HG03432 (cell line): ENCODE data around the gene WRNIP1.
"Not testable (repeated sequence)": the region's sequence is repeated elsewhere in the genome, so short reads cannot be mapped to it uniquely, and the experiment has no call there.

ENCODE experiments used
- ATAC-seq: cut with Tn5 transposase; IDR thresholded peaks from one replicate; pipeline ENCODE4 v1.9.1; 2021; ENCODE audit warnings: mild to moderate bottlenecking, moderate library complexity; ENCODE audit not compliant: unreplicated experiment

Gene WRNIP1

GRCh38 chr6:2782825-2783187, 17.6 kb downstream of the WRNIP1 start:
- no peak for ATAC-seq

GRCh38 chr6:2783188-2783963, 18.2 kb downstream of the WRNIP1 start:
- ATAC-seq = no peak

- ATAC-seq = no peak
Observed at GRCh38 chr6:2784061-2784460, 18.9 kb downstream of the WRNIP1 start.

DNA sequence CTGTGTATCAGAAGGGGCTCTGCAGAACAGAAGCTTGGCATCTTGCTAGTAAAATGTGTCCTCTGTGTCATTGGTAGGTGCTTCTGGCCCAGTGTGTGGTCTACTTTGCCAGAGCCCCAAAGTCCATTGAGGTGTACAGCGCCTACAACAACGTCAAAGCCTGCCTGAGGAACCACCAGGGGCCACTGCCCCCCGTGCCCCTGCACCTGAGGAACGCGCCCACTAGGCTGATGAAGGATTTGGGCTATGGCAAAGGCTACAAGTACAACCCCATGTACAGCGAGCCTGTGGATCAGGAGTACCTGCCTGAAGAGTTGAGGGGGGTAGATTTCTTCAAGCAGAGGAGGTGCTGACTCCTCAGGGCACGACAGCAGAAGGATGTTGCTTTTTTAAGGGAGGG, 19.7 kb downstream of the WRNIP1 start:
- ATAC-seq = no peak

- ATAC-seq = no peak
Observed at GRCh38 chr6:2786269-2786668, 21.1 kb downstream of the WRNIP1 start.

GRCh38 chr6:2790588-2791449, 25.6 kb downstream of the WRNIP1 start:
- peak; percentile 70 for ATAC-seq

GRCh38 chr6:2791450-2791974, 26.3 kb downstream of the WRNIP1 start:
- ATAC-seq = no peak

DNA sequence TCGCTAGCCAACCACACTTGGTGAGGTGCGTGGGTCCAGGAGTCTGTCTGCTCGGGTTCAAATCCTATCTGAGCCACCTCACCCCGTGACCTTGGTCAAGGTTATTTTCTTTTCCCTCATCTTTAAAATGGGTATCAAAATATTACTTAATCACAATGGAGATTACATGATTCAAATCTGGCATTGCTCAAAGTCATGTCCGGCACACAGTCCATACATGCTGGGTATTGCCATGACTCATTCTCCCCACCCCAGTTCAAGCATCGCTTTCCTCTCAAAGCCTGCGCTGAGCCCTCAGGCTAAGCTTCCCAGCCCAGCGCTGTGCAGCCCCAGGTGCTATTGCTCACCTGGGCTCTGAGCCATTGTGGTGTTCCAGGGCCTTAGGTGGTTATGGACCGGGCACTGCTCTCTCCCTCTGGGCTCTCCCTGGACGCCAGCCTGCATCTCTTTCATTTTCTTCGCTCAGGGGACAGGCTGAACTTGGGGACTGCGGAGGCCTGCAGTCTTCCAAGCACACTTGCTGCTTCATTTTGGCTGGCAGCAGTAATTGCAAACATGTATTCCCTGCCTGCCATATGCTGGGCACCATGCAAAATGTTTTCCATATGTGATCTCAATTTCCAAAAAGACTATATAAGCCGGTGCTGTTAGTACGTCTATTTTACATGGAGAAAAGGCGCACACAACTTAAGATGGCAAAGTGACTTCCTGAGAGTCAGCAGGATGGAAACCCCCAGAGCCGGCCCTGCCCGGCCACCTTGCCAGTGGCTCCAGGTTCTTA, 27.3 kb downstream of the WRNIP1 start:
- ATAC-seq = no peak

GRCh38 chr6:2793534-2794151, 28.4 kb downstream of the WRNIP1 start:
- no peak for ATAC-seq

GRCh38 chr6:2794171-2794730, 29.1 kb downstream of the WRNIP1 start:
- no peak for ATAC-seq

DNA sequence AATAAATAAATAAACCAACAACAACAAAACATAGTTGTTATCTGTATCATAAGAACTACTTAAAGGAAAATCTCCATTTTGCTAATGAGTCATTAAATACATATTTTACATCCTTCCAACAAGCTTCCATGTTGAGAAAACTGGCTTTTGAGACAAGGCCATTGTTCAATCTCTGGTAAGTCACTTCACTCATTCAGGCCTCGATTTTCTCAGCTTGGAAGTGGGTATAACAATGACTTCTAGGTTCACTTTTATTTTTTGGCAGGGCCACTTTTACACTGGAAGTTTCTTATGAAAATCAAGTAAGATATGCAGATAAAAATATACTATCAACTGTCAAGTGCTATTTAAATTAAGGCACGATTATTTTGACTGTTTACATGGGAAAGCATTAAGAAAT, 30.0 kb downstream of the WRNIP1 start:
- no peak for ATAC-seq

DNA sequence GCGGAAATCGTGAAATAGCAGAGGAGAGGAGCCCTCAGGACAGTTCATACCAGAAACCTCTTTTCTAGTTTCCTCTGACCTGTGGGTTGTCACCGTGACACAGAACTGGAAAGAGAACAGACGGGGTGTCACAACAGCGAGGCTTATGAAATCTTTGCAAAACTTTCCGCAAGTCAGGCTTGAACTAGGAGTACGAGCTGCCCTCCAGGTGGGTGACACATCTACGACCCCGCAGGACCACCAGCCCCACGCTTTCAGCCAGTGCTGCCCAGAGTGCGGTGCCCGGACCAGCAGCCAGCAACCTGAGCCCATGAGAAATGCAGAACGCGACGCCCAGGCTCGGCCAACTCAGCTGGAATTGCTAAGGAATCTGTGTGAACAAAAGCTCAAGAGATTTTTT, 30.8 kb downstream of the WRNIP1 start:
- ATAC-seq = no peak

- ATAC-seq = no peak
Observed at GRCh38 chr6:2796861-2797260, 31.7 kb downstream of the WRNIP1 start.

GRCh38 chr6:2797564-2798031, 32.4 kb downstream of the WRNIP1 start:
- ATAC-seq = no peak

- ATAC-seq = no peak
Observed at GRCh38 chr6:2798586-2799134, 33.5 kb downstream of the WRNIP1 start.

GRCh38 chr6:2799936-2800527, 34.8 kb downstream of the WRNIP1 start:
- ATAC-seq = no peak

DNA sequence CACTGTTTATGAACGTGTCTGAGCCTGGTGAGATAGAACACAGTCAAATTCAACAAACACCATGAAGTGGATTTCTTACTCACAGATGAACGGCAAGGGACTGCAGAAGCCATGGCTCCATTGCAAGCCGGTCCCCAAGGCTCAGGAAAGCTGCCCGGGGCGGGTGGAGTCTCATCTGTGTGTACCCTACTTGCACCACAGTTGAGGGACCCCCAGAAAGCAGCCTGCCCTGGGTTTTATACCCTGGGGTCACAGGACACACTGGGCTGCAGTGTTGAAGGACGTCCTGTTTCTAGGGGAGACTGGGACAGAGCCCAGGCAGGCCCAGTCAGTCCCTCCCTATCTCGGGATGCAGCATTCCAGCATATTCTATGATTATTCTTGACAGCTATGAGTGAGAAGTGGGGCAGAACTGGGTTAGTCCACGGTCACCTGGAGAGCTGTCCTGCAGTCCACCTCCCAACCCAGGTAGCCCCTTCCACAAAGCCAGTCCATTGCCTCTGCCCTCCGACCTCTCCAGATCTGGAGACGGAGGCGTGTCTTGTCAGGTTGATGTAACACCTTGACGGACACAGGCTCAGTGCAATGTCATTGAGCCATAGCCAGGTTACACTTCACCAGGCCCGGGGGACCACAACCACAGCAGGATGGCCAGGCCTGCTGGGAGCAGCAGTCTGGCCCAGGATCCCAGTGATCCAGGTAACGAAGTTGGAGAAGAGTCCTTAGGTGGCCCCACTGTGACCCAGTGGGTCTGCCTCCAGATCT, 35.5 kb downstream of the WRNIP1 start:
- ATAC-seq = no peak

DNA sequence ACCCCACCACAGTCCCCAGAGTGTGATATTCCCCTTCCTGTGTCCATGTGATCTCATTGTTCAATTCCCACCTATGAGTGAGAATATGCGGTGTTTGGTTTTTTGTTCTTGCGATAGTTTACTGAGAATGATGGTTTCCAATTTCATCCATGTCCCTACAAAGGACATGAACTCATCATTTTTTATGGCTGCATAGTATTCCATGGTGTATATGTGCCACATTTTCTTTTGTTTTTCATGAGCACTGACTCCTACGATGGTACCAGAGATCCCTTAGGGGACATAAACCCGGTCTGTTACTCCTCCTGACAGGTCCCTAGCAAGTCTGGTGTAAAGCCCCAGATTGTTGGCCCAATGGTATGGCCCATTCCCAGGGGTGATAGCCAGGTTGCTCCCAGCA, 36.5 kb downstream of the WRNIP1 start:
- ATAC-seq = not testable (repeated sequence)

DNA sequence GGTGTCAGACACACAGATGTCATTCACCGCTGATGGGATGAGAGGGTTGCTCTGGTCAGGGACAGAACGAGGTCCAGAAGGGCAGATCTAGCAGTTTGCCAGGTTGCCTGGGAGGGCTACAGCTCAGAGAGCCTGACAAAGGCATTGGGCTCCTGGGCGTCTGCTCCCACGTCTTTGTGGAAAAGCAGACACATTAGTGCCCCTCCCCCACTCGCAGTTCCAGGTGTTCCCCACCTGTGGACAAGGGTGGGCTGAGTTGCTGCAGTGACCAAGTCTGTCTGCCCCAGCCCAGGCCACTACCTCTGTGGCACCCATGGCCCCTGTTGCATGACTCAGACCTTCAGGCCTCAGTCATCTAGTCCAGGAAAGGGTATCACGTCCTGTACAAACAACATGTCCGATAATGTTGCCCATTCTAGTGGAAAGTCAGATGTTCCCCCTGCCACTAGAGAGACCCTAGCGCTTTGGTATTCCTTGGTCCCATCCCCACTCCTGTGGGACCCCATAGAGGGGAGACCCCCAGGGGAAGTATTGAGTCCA, 37.4 kb downstream of the WRNIP1 start:
- no peak for ATAC-seq
